Vagina (tissue), 2 donors: ENCODE results near the gene STARD3.

Experiments used
- CTCF ChIP-seq, 3 experiments: fragments of 450-650 bp in 2 of 3; fragments of 200-600 bp in 1 of 3; sonication (generic) in 1 of 3; IDR thresholded peaks; one replicate each; pipeline ENCODE4 v1.5.1; 2017 to 2019; ENCODE audit warnings: antibody characterized with exemption in 3 of 3, mild to moderate bottlenecking in 2 of 3, moderate library complexity in 2 of 3
- POLR2A ChIP-seq, 2 donors: fragments of 450-650 bp; IDR thresholded peaks; one replicate each; pipeline ENCODE4 v1.6.1; 2017; ENCODE audit warnings: antibody characterized with exemption in 2 of 2, mild to moderate bottlenecking in 2 of 2, moderate library complexity in 2 of 2
- POLR2AphosphoS5 ChIP-seq, 2 donors: sonication (generic); formaldehyde crosslinking; IDR thresholded peaks; one replicate each; pipeline ENCODE4 v1.9.0; 2017; ENCODE audit warnings: antibody characterized with exemption in 2 of 2, mild to moderate bottlenecking in 2 of 2, low read depth in 1 of 2; ENCODE audit not compliant: insufficient read depth in 1 of 2

GRCh38 chr17:39618246-39618913 is 18.6 kb upstream of the STARD3 start:
- TF ChIP-seq CTCF (IDR thresholded peaks at IDR 0.05) (no peak), POLR2A (IDR thresholded peaks at IDR 0.05) (no peak), POLR2AphosphoS5 (IDR thresholded peaks at IDR 0.05; ENCODE audit: insufficient read depth in 1 of 2, low read depth in 1 of 2) (no peak)
